Liver (tissue), 9 donors: ENCODE measurements around the gene RPL36AL. TPM values are rescaled to one million over a fixed set of nuclear protein-coding genes. Genes with fewer than 3 reads are reported as not detected.
"Not testable (repeated sequence)": the region's sequence is repeated elsewhere in the genome, so short reads cannot be mapped to it uniquely, and the experiment has no call there.

Source experiments
- DNase-seq: peaks from one replicate; pipeline ENCODE4 v3.0.0-alpha.2; 2017; ENCODE audit warnings: low spot score
- H3K27ac ChIP-seq, 2 donors: one replicate each; pipeline ENCODE4 v1.7.0; 2013; ENCODE audit warnings: inconsistent platforms in 2 of 2, low read length in 2 of 2, control low read depth in 1 of 2, low read depth in 1 of 2, mild to moderate bottlenecking in 1 of 2
- H3K27me3 ChIP-seq, 4 donors: one replicate each; pipeline versions ENCODE4 v1.6.1 to v1.7.0; 2013; ENCODE audit warnings: low read length in 3 of 4, inconsistent platforms in 1 of 4, mild to moderate bottlenecking in 1 of 4, moderate library complexity in 1 of 4; ENCODE audit not compliant: control insufficient read depth in 4 of 4, insufficient read depth in 4 of 4
- H3K36me3 ChIP-seq, 4 donors: one replicate each; pipeline versions ENCODE4 v1.6.1 to v1.7.0; 2013; ENCODE audit warnings: low read length in 3 of 4, mild to moderate bottlenecking in 3 of 4, low read depth in 1 of 4, moderate library complexity in 1 of 4; ENCODE audit not compliant: control insufficient read depth in 4 of 4, insufficient read depth in 3 of 4
- H3K4me1 ChIP-seq, 4 donors: one replicate each; pipeline versions ENCODE4 v1.6.1 to v1.7.0; 2013; ENCODE audit warnings: low read length in 3 of 4, mild to moderate bottlenecking in 3 of 4, moderate library complexity in 1 of 4; ENCODE audit not compliant: control insufficient read depth in 4 of 4, insufficient read depth in 4 of 4
- H3K4me3 ChIP-seq, 3 donors: one replicate each; pipeline versions ENCODE4 v1.6.1 to v1.7.0; 2013; ENCODE audit warnings: low read length in 3 of 3, control low read depth in 1 of 3, low read depth in 1 of 3, mild to moderate bottlenecking in 1 of 3
- H3K9ac ChIP-seq, 2 donors: one replicate each; pipeline ENCODE4 v1.7.0; 2013; ENCODE audit warnings: low read length in 2 of 2, mild to moderate bottlenecking in 2 of 2, moderate library complexity in 2 of 2, control low read depth in 1 of 2, low read depth in 1 of 2
- H3K9me3 ChIP-seq, 4 donors: one replicate each; pipeline versions ENCODE4 v1.6.1 to v1.7.0; 2013; ENCODE audit warnings: low read length in 3 of 4; ENCODE audit not compliant: control insufficient read depth in 4 of 4
- ATF3 ChIP-seq: IDR thresholded peaks from 2 replicates; pipeline ENCODE4 v1.6.1; 2016; ENCODE audit warnings: antibody characterized with exemption
- CTCF ChIP-seq: fragments of 150-350 bp; IDR thresholded peaks from 2 replicates; pipeline ENCODE4 v1.5.1; 2017; ENCODE audit warnings: improper control_type of control experiment, low read depth, low read length; ENCODE audit not compliant: missing input control
- EGR1 ChIP-seq, 2 donors: IDR thresholded peaks; 2 replicates each; pipeline ENCODE4 v1.6.1; 2016 to 2018; ENCODE audit warnings: antibody characterized with exemption in 2 of 2, low read depth in 2 of 2
- FOXA1 ChIP-seq: IDR thresholded peaks from 2 replicates; pipeline ENCODE4 v1.6.1; 2016; ENCODE audit warnings: antibody characterized with exemption
- FOXA2 ChIP-seq: IDR thresholded peaks from 2 replicates; pipeline ENCODE4 v1.6.1; 2016; ENCODE audit warnings: antibody characterized with exemption
- GABPA ChIP-seq, 2 donors: IDR thresholded peaks in 1 of 2; conservative IDR thresholded peaks in 1 of 2; 2 replicates each; pipeline ENCODE4 v1.6.1; 2016; ENCODE audit warnings: antibody characterized with exemption in 2 of 2, mild to moderate bottlenecking in 1 of 2, moderate library complexity in 1 of 2
- HNF4A ChIP-seq, 2 donors: conservative IDR thresholded peaks; 2 replicates each; pipeline ENCODE4 v1.6.1; 2016; ENCODE audit warnings: antibody characterized with exemption in 2 of 2, mild to moderate bottlenecking in 2 of 2
- HNF4G ChIP-seq: IDR thresholded peaks from 2 replicates; pipeline ENCODE4 v1.6.1; 2016; ENCODE audit warnings: antibody characterized with exemption
- JUND ChIP-seq, 2 donors: IDR thresholded peaks; 2 replicates each; pipeline ENCODE4 v1.6.1; 2016; ENCODE audit warnings: antibody characterized with exemption in 2 of 2
- MAX ChIP-seq: IDR thresholded peaks from 2 replicates; pipeline ENCODE4 v1.6.1; 2016; ENCODE audit warnings: antibody characterized with exemption
- NR2F2 ChIP-seq: IDR thresholded peaks from 2 replicates; pipeline ENCODE4 v1.6.1; 2016; ENCODE audit warnings: antibody characterized with exemption
- RAD21 ChIP-seq, 2 donors: IDR thresholded peaks; 2 replicates each; pipeline ENCODE4 v1.6.1; 2016; ENCODE audit warnings: antibody characterized with exemption in 2 of 2, mild to moderate bottlenecking in 2 of 2
- REST ChIP-seq: IDR thresholded peaks from 2 replicates; pipeline ENCODE4 v1.6.1; 2016; ENCODE audit warnings: antibody characterized with exemption, mild to moderate bottlenecking
- RXRA ChIP-seq, 2 donors: IDR thresholded peaks; 2 replicates each; pipeline ENCODE4 v1.6.1; 2017 to 2018; ENCODE audit warnings: antibody characterized with exemption in 2 of 2, mild to moderate bottlenecking in 1 of 2
- SP1 ChIP-seq: IDR thresholded peaks from 2 replicates; pipeline ENCODE4 v1.6.1; 2018; ENCODE audit warnings: antibody characterized with exemption, mild to moderate bottlenecking
- TAF1 ChIP-seq: conservative IDR thresholded peaks from 2 replicates; pipeline ENCODE4 v1.6.1; 2016; ENCODE audit warnings: antibody characterized with exemption, mild to moderate bottlenecking
- YY1 ChIP-seq: IDR thresholded peaks from 2 replicates; pipeline ENCODE4 v1.6.1; 2016; ENCODE audit warnings: antibody characterized with exemption, mild to moderate bottlenecking
- ZBTB33 ChIP-seq: IDR thresholded peaks from 2 replicates; pipeline ENCODE4 v1.6.1; 2016; ENCODE audit warnings: antibody characterized with exemption
- WGBS: extraction: QIAGEN DNeasy Blood & Tissue Kit; methylation state at CpG from one replicate; pipeline ENCODE4 v1.1.7; 2013; 5-methylcytosine and 5-hydroxymethylcytosine counted together
- polyA plus RNA-seq, 2 donors: library from polyadenylated mRNA; stranded (reverse) in 1 of 2; unstranded in 1 of 2; fragments of 200-250 nt in 1 of 2; fragments of >200 nt in 1 of 2; fragmentation: Nextera tagmentation in 1 of 2; extraction: Ambion mirVana in 1 of 2; gene quantifications; one replicate each; pipeline versions ENCODE4 v1.2.1 to v1.2.3, GENCODE V29; 2013 to 2015
- total RNA-seq, 2 donors: library from RNA; depleted of rRNA; stranded (reverse); fragments of >200 nt; gene quantifications; one replicate each; pipeline ENCODE4 v1.2.3, GENCODE V29; 2014
- donor health status: healthy.
- donor health status: healthy.
- donor health status: healthy.
- donor health status: healthy.
- donor health status: healthy.

Gene RPL36AL
- total and polyA plus RNA-seq, 4 donors = 110 to 268 (median 148) TPM

- Histone ChIP-seq H3K36me3 (peaks cover 3 to 21% (median 16%) of the 10 kb centered on the region in 4 donors), H3K4me1 (peaks cover 4 to 16% (median 7%) of the 10 kb centered on the region in 4 donors), H3K27me3 (no peaks in the 10 kb centered on the region), H3K9ac (peak within 1 kb of the TSS; percentile 84 to 98), H3K4me3 (peak within 1 kb of the TSS; percentile 77 to 97 (median 87)), H3K27ac (peak within 1 kb of the TSS; percentile 91 to 95), H3K9me3 (no peaks in the 10 kb centered on the region)
- no peak for TF ChIP-seq CTCF
- TF ChIP-seq FOXA1 = peak; percentile 13
- TF ChIP-seq NR2F2 = peak; percentile 3
- peak; percentile 97 for TF ChIP-seq ATF3
- TF ChIP-seq HNF4G = no peak
- TF ChIP-seq RXRA (IDR thresholded peaks at IDR 0.05) = peak in 1 of 2 donors; percentile 52
- TF ChIP-seq EGR1 (IDR thresholded peaks at IDR 0.05; ENCODE audit: low read depth in 2 of 2) = peak in 1 of 2 donors; percentile 31
- peak in 1 of 2 donors; percentile 77 for TF ChIP-seq GABPA (IDR thresholded peaks at IDR 0.05 in 1 of 2, conservative IDR thresholded peaks at IDR 0.05 in 1 of 2)
- TF ChIP-seq JUND (IDR thresholded peaks at IDR 0.05) = peak; percentile 97 to 98
- peak; percentile 97 for TF ChIP-seq YY1
- peak; percentile 94 for TF ChIP-seq TAF1
- TF ChIP-seq MAX = peak; percentile 92
- peak; percentile 92 for TF ChIP-seq REST
- peak in 1 of 2 donors; percentile 37 for TF ChIP-seq HNF4A (conservative IDR thresholded peaks at IDR 0.05)
- TF ChIP-seq SP1 = peak; percentile 57
- no peak for TF ChIP-seq FOXA2
- TF ChIP-seq ZBTB33 = peak; percentile 71
- TF ChIP-seq RAD21 (IDR thresholded peaks at IDR 0.05) = no peak
- under 1% methylated on average over 54 of the region's 55 CpGs for WGBS
- DNase-seq = peak; percentile 98
These were observed 34.4 kb downstream of the RPL36AL start, which contains the start of gene RPS29 for GRCh38 chr14:49585803-49586672. TSS of gene RPS29 (minus strand) at chr14:49586380. CDS start at chr14:49586346, 34 bp downstream.

GRCh38 chr14:49584981-49585640 lies 35.3 kb downstream of the RPL36AL start:
- Histone ChIP-seq H3K4me1 (peaks cover 4 to 16% (median 7%) of the 10 kb centered on the region in 4 donors), H3K4me3 (peak overlapping the region; percentile 77 to 97 (median 87)), H3K36me3 (peaks cover 3 to 21% (median 16%) of the 10 kb centered on the region in 4 donors), H3K9ac (peak overlapping the region; percentile 84 to 98)
- not testable (repeated sequence) for H3K27ac ChIP-seq, DNase-seq, H3K9me3 ChIP-seq, H3K27me3 ChIP-seq
- 28% methylated on average over 32 of the region's 32 CpGs for WGBS
